GM12801 (cell line): ENCODE results near the gene PTPRN2.

Source experiments
- CTCF ChIP-seq: IDR thresholded peaks from one replicate; pipeline ENCODE4 v1.5.1; 2011; ENCODE audit warnings: control low read depth; ENCODE audit not compliant: insufficient read length; ENCODE audit errors: extremely low read depth

The PTPRN2 gene

GRCh38 chr7:158229945-158230344 lies 357.7 kb downstream of the PTPRN2 start:
- TF ChIP-seq CTCF, result no peak

- TF ChIP-seq CTCF, result no peak
Measured at GRCh38 chr7:158228986-158229385, 358.6 kb downstream of the PTPRN2 start.

GRCh38 chr7:158228131-158228530 lies 359.5 kb downstream of the PTPRN2 start:
- TF ChIP-seq CTCF, result no peak

GRCh38 chr7:158227258-158227984 lies 360.2 kb downstream of the PTPRN2 start:
- TF ChIP-seq CTCF, result no peak

GRCh38 chr7:158216198-158216597 lies 371.4 kb downstream of the PTPRN2 start:
- no peak for TF ChIP-seq CTCF

GRCh38 chr7:158209435-158209834 lies 378.2 kb downstream of the PTPRN2 start:
- no peak for TF ChIP-seq CTCF

GRCh38 chr7:158206341-158206740 lies 381.3 kb downstream of the PTPRN2 start:
- no peak for TF ChIP-seq CTCF
